ENCODE measurements around the gene GALR2.

DNA sequence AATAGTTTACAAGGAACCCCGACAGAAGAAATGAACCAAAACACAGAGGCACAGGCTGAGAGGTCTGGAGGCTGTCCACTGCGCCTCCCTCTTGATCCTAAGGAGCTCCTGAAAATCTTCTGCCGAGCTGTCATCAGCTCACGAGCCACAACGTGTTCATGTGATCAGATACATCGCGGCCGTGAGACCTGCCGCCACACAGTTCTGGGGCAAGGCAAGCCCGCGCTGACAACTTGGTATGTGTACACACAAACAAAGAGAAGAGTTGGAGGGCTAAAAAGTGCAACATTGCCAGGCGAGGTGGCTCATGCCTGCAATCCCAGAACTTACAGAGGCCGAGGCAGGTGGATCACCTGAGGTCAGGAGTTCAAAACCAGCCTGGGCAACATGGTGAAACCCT lies 21.4 kb downstream of the GALR2 start:
- TF ChIP-seq SMC3 (conservative IDR thresholded peaks at IDR 0.05; ENCODE audit: insufficient read depth, low read depth, low read length), result no peak
- no peak for TF ChIP-seq TRIM24 (IDR thresholded peaks at IDR 0.05)
- TF ChIP-seq, protein P1, sequence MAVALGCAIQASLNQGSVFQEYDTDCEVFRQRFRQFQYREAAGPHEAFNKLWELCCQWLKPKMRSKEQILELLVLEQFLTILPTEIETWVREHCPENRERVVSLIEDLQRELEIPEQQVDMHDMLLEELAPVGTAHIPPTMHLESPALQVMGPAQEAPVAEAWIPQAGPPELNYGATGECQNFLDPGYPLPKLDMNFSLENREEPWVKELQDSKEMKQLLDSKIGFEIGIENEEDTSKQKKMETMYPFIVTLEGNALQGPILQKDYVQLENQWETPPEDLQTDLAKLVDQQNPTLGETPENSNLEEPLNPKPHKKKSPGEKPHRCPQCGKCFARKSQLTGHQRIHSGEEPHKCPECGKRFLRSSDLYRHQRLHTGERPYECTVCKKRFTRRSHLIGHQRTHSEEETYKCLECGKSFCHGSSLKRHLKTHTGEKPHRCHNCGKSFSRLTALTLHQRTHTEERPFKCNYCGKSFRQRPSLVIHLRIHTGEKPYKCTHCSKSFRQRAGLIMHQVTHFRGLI (CRISPR knock-in tag; IDR thresholded peaks at IDR 0.05), result no peak

All from K562 (cell line).